Suprapubic skin (tissue), 4 donors: ENCODE results near the gene RUNX3. TPM values are rescaled to one million over a fixed set of nuclear protein-coding genes. Genes with fewer than 3 reads are reported as not detected.

Experiments used
- DNase-seq, 2 donors: peaks; one replicate each; pipeline ENCODE4 v3.0.0-alpha.2; 2019; ENCODE audit warnings: low spot score in 2 of 2
- H3K27ac ChIP-seq: fragments of 200-600 bp; sonication (generic); one replicate; pipeline ENCODE4 v1.5.1; 2019
- H3K27me3 ChIP-seq: fragments of 200-600 bp; sonication (generic); one replicate; pipeline ENCODE4 v1.5.1; 2019
- H3K36me3 ChIP-seq: fragments of 200-600 bp; sonication (generic); one replicate; pipeline ENCODE4 v1.5.1; 2019
- H3K4me1 ChIP-seq: fragments of 200-600 bp; sonication (generic); one replicate; pipeline ENCODE4 v1.5.1; 2019
- H3K4me3 ChIP-seq: fragments of 200-600 bp; sonication (generic); one replicate; pipeline ENCODE4 v1.5.1; 2019; ENCODE audit warnings: mild to moderate bottlenecking
- H3K9me3 ChIP-seq: fragments of 200-600 bp; sonication (generic); one replicate; pipeline ENCODE4 v1.5.1; 2019
- CTCF ChIP-seq, 2 donors: fragments of 200-600 bp in 1 of 2; fragments of 450-650 bp in 1 of 2; sonication (generic) in 1 of 2; IDR thresholded peaks; one replicate each; pipeline ENCODE4 v1.5.1; 2016 to 2019; ENCODE audit warnings: antibody characterized with exemption in 2 of 2, mild to moderate bottlenecking in 1 of 2, moderate library complexity in 1 of 2
- EP300 ChIP-seq: sonication (generic); formaldehyde crosslinking; IDR thresholded peaks from one replicate; pipeline ENCODE4 v1.6.1; 2017; ENCODE audit warnings: antibody characterized with exemption
- POLR2A ChIP-seq, 2 donors: fragments of 450-650 bp; IDR thresholded peaks; one replicate each; pipeline ENCODE4 v1.6.1; 2017; ENCODE audit warnings: antibody characterized with exemption in 2 of 2, mild to moderate bottlenecking in 2 of 2, moderate library complexity in 2 of 2
- POLR2AphosphoS5 ChIP-seq, 3 donors: sonication (generic); formaldehyde crosslinking; IDR thresholded peaks; one replicate each; pipeline ENCODE4 v1.6.1; 2017; ENCODE audit warnings: antibody characterized with exemption in 3 of 3
- WGBS: methylation state at CpG from one replicate; pipeline ENCODE4 v1.1.5; 2018; 5-methylcytosine and 5-hydroxymethylcytosine counted together
- total RNA-seq, 4 donors: library from RNA; depleted of rRNA; stranded (reverse); fragments of >200 nt; gene quantifications; one replicate each; pipeline ENCODE4 v1.1.0, GENCODE V29; 2016

Gene RUNX3
- total RNA-seq, 4 donors from 2014 or later, result 7.9 to 18.7 (median 13.8) TPM

- DNase-seq, result no peak
- H3K4me3 ChIP-seq, result no peak overlapping the region
- H3K9me3 ChIP-seq, result no peaks in the 10 kb centered on the region
- peaks cover 6% of the 10 kb centered on the region for H3K27me3 ChIP-seq
- no peak overlapping the region for H3K27ac ChIP-seq
- H3K4me1 ChIP-seq, result peaks cover 15% of the 10 kb centered on the region
- no peak for TF ChIP-seq EP300
- TF ChIP-seq CTCF (IDR thresholded peaks at IDR 0.05), result no peak
- TF ChIP-seq POLR2A (IDR thresholded peaks at IDR 0.05), result no peak
- no peak for TF ChIP-seq POLR2AphosphoS5 (IDR thresholded peaks at IDR 0.05)
- 100% methylated on average over 1 of the region's 2 CpGs for WGBS
- no peaks in the 10 kb centered on the region for H3K36me3 ChIP-seq
Measured at GRCh38 chr1:24918370-24918769, 11.7 kb downstream of the RUNX3 start.

- Histone ChIP-seq H3K4me3 (no peak overlapping the region), H3K4me1 (peaks cover 15% of the 10 kb centered on the region), H3K27ac (no peak overlapping the region), H3K27me3 (peaks cover 3% of the 10 kb centered on the region), H3K9me3 (no peaks in the 10 kb centered on the region), H3K36me3 (no peaks in the 10 kb centered on the region)
- 100% methylated on average over 4 of the region's 16 CpGs for WGBS
- TF ChIP-seq CTCF (IDR thresholded peaks at IDR 0.05), result no peak
- no peak for TF ChIP-seq POLR2A (IDR thresholded peaks at IDR 0.05)
- no peak for TF ChIP-seq EP300
- no peak for TF ChIP-seq POLR2AphosphoS5 (IDR thresholded peaks at IDR 0.05)
- no peak for DNase-seq
Measured at GRCh38 chr1:24917327-24918074, 12.6 kb downstream of the RUNX3 start.

- TF ChIP-seq POLR2A (IDR thresholded peaks at IDR 0.05) (no peak), POLR2AphosphoS5 (IDR thresholded peaks at IDR 0.05) (no peak), CTCF (IDR thresholded peaks at IDR 0.05) (no peak), EP300 (no peak)
- no peak overlapping the region for H3K4me3 ChIP-seq
- H3K9me3 ChIP-seq, result no peaks in the 10 kb centered on the region
- H3K4me1 ChIP-seq, result peaks cover 15% of the 10 kb centered on the region
- DNase-seq, result no peak
- WGBS, result 71% methylated on average over 12 of the region's 21 CpGs
- H3K36me3 ChIP-seq, result no peaks in the 10 kb centered on the region
- H3K27ac ChIP-seq, result no peak overlapping the region
- no peaks in the 10 kb centered on the region for H3K27me3 ChIP-seq
Measured at GRCh38 chr1:24915816-24916602, 14.1 kb downstream of the RUNX3 start.

- Histone ChIP-seq H3K27me3 (no peaks in the 10 kb centered on the region), H3K36me3 (no peaks in the 10 kb centered on the region), H3K4me1 (peaks cover 8% of the 10 kb centered on the region), H3K4me3 (no peak overlapping the region), H3K9me3 (no peaks in the 10 kb centered on the region), H3K27ac (peak overlapping the region; percentile 60)
- DNase-seq, result peak in 1 of 2 donors; percentile 62
- TF ChIP-seq CTCF (IDR thresholded peaks at IDR 0.05), result no peak
- TF ChIP-seq POLR2A (IDR thresholded peaks at IDR 0.05), result no peak
- no peak for TF ChIP-seq POLR2AphosphoS5 (IDR thresholded peaks at IDR 0.05)
- WGBS, result 33% methylated on average over 21 of the region's 33 CpGs
Measured at GRCh38 chr1:24914226-24915069, 15.6 kb downstream of the RUNX3 start.
